Thyroid gland (tissue), 4 donors: ENCODE data around the gene TUNAR. TPM values are rescaled to one million over a fixed set of nuclear protein-coding genes. Genes with fewer than 3 reads are reported as not detected.

Experiments
- DNase-seq, 2 donors: peaks; one replicate each; pipeline ENCODE4 v3.0.0-alpha.2; 2019
- H3K27ac ChIP-seq, 3 donors: fragments of 200-600 bp; sonication (generic); 1 replicate in 2 of 3; 2 replicates in 1 of 3; pipeline ENCODE4 v1.5.1; 2016 to 2019; ENCODE audit warnings: mild to moderate bottlenecking in 1 of 3, moderate library complexity in 1 of 3
- H3K27me3 ChIP-seq: fragments of 200-600 bp; sonication (generic); one replicate; pipeline ENCODE4 v1.5.1; 2019
- H3K36me3 ChIP-seq, 2 donors: fragments of 200-600 bp; sonication (generic); one replicate each; pipeline ENCODE4 v1.5.1; 2016 to 2019
- H3K4me1 ChIP-seq, 2 donors: fragments of 200-600 bp; sonication (generic); one replicate each; pipeline ENCODE4 v1.5.1; 2017 to 2019
- H3K4me3 ChIP-seq, 3 donors: fragments of 200-600 bp; sonication (generic); replicated peaks in 1 of 3; 1 replicate in 2 of 3; 2 replicates in 1 of 3; pipeline ENCODE4 v1.5.1; 2016; ENCODE audit warnings: mild to moderate bottlenecking in 1 of 3
- H3K9me3 ChIP-seq: fragments of 200-600 bp; sonication (generic); one replicate; pipeline ENCODE4 v1.5.1; 2017
- POLR2A ChIP-seq, 2 donors: fragments of 450-650 bp; IDR thresholded peaks; one replicate each; pipeline ENCODE4 v1.6.1; 2017; ENCODE audit warnings: antibody characterized with exemption in 2 of 2, mild to moderate bottlenecking in 2 of 2, moderate library complexity in 1 of 2
- WGBS, 2 donors: methylation state at CpG; one replicate each; pipeline ENCODE4 v1.1.5; 2017; 5-methylcytosine and 5-hydroxymethylcytosine counted together
- intact Hi-C: fragments of 100-400 bp; cut with DNase I; formaldehyde crosslinking; loops from one replicate; pipeline ENCODE4 v1.15.1; 2023
- total RNA-seq, 4 donors: library from RNA; depleted of rRNA; stranded (reverse); fragments of >200 nt; gene quantifications; one replicate each; pipeline ENCODE4 v1.2.3, GENCODE V29; 2016
- TF ChIP-seq, protein P1 (sequence below), 6 experiments: fragments of 200-600 bp in 3 of 6; fragments of 450-650 bp in 3 of 6; sonication (generic) in 3 of 6; IDR thresholded peaks; one replicate each; pipeline ENCODE4 v1.5.1; 2016 to 2019; ENCODE audit warnings: antibody characterized with exemption in 6 of 6, mild to moderate bottlenecking in 2 of 6, inconsistent platforms in 1 of 6, moderate library complexity in 1 of 6

Gene TUNAR
- total RNA-seq, 4 donors from 2014 or later: 0.44 TPM; not detected in 3

DNA sequence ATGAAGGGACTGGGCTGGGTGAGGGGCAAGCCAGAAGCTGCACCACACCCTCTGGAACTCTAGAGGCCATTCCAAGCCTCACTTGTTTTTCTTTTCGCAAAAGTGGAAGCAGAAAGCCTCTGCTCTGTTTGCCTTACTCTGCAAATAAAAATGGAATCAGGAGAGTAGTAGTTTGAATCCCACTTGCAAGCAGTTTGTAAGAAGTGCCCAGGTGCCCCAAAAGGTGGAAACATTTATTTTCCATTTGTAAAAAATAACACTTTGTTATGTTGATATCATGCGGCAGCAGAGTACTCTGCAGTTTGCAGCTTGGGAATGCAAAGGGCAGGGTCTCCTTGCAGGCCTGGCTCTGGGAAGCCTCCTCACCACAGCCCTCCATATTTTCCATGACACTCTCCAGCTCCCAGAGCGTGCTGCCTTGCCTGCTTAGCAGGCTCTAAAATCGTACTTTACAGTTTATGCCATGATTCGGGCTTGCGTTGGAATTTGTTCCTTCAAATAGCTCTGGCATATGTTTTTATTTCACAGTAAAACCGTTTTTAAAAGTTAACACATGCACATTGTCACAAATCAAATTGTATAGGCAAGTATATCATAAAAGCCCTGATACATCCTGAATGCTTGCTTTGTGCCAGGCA, 20.0 kb downstream of the TUNAR start:
- 55 to 61% methylated on average over 7 of the region's 7 CpGs for WGBS, 2 donors
- TF ChIP-seq, protein P1, sequence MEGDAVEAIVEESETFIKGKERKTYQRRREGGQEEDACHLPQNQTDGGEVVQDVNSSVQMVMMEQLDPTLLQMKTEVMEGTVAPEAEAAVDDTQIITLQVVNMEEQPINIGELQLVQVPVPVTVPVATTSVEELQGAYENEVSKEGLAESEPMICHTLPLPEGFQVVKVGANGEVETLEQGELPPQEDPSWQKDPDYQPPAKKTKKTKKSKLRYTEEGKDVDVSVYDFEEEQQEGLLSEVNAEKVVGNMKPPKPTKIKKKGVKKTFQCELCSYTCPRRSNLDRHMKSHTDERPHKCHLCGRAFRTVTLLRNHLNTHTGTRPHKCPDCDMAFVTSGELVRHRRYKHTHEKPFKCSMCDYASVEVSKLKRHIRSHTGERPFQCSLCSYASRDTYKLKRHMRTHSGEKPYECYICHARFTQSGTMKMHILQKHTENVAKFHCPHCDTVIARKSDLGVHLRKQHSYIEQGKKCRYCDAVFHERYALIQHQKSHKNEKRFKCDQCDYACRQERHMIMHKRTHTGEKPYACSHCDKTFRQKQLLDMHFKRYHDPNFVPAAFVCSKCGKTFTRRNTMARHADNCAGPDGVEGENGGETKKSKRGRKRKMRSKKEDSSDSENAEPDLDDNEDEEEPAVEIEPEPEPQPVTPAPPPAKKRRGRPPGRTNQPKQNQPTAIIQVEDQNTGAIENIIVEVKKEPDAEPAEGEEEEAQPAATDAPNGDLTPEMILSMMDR (IDR thresholded peaks at IDR 0.05): no peak
- TF ChIP-seq POLR2A (IDR thresholded peaks at IDR 0.05): no peak
- H3K9me3 ChIP-seq: no peaks in the 10 kb centered on the region
- H3K4me3 ChIP-seq: no peak overlapping the region
- H3K27ac ChIP-seq: no peak overlapping the region
- no peaks in the 10 kb centered on the region for H3K27me3 ChIP-seq
- no peak for DNase-seq
- no peaks in the 10 kb centered on the region for H3K4me1 ChIP-seq
- intact Hi-C loops: no loop called here
- no peaks in the 10 kb centered on the region for H3K36me3 ChIP-seq

DNA sequence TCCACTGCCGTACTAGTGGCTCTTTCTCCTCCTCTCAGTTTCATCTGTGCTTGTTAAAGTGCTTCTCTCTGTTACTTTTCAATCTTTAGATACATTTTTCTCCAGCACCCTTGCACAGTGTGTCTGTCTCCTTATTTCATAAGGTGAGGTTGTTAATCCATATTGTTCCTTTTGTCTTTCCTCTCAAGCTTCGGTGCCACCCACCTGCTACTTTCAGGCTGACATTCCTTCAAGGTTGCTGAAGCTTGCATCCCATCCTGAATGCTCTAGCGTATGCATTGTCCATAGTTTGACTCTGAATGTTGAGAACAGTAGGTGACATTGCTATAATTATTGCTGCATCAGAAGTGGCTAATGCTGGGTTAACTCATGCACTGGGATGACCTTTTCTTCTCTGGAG, 20.6 kb downstream of the TUNAR start:
- no peaks in the 10 kb centered on the region for H3K4me1 ChIP-seq
- no peak overlapping the region for H3K27ac ChIP-seq
- H3K27me3 ChIP-seq: no peaks in the 10 kb centered on the region
- intact Hi-C loops: no loop called here
- TF ChIP-seq, protein P1 (IDR thresholded peaks at IDR 0.05): no peak
- no peak for TF ChIP-seq POLR2A (IDR thresholded peaks at IDR 0.05)
- H3K4me3 ChIP-seq: no peak overlapping the region
- no peaks in the 10 kb centered on the region for H3K9me3 ChIP-seq
- no peak for DNase-seq
- WGBS, 2 donors: 81 to 92% methylated on average over 3 of the region's 3 CpGs
- no peaks in the 10 kb centered on the region for H3K36me3 ChIP-seq

DNA sequence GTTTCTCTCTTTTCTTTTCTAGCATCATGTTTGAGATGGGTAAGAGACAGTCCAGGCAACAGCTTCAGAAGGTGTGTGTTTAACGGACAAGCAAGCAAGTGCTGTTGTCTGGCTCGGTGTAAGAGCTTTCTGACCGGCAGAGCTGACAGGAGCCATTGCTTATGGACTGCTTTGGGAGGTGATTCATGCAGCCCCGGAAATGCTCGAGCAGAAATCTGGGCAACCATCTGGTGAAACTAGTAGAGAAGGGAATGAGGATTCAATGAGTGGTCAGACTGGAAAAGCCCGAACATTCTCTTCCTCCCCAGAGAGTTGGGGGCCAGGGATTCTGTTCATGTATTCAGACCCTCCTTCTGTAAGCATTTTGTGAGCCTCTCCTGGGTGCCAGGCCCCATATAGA, 24.4 kb downstream of the TUNAR start:
- TF ChIP-seq POLR2A (IDR thresholded peaks at IDR 0.05): no peak
- TF ChIP-seq, protein P1 (IDR thresholded peaks at IDR 0.05): no peak
- Histone ChIP-seq H3K27ac (no peak overlapping the region), H3K4me3 (no peak overlapping the region), H3K9me3 (no peaks in the 10 kb centered on the region), H3K27me3 (no peaks in the 10 kb centered on the region), H3K36me3 (no peaks in the 10 kb centered on the region), H3K4me1 (no peaks in the 10 kb centered on the region)
- no peak for DNase-seq
- WGBS, 2 donors: 43 to 55% methylated on average over 6 of the region's 6 CpGs
- intact Hi-C loops: no loop called here

DNA sequence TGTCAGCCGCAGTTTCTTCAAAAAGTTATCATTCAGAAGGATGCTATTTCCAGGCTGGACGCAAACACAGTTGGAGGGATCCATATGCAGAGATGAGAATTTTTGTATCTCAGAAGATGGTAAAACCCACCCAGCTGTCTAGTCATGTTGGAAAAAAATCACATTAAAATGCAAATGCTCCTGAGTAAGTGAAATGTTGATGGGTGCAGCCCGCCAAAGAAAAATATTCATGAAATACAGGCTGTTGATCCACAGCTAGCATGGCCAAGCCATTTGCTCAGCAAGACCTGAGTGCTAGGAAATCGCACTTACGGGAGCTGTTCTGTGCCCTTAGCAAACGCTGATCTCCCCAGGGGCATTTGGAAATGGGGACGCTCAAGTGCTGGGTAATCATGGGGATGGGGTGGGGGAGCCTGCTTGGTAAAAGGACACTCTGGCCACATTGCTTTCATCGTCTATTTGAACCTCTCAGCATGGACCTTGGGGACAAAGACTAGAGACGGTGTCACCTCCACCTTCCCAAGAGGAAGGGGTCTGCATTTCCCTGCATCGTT, 25.7 kb downstream of the TUNAR start:
- H3K36me3 ChIP-seq: no peaks in the 10 kb centered on the region
- no peak for TF ChIP-seq POLR2A (IDR thresholded peaks at IDR 0.05)
- TF ChIP-seq, protein P1 (IDR thresholded peaks at IDR 0.05): no peak
- intact Hi-C loops: no loop called here
- H3K27ac ChIP-seq: no peak overlapping the region
- H3K9me3 ChIP-seq: no peaks in the 10 kb centered on the region
- H3K27me3 ChIP-seq: no peaks in the 10 kb centered on the region
- no peak for DNase-seq
- H3K4me1 ChIP-seq: no peaks in the 10 kb centered on the region
- WGBS, 2 donors: 74 to 76% methylated on average over 10 of the region's 10 CpGs
- H3K4me3 ChIP-seq: no peak overlapping the region

DNA sequence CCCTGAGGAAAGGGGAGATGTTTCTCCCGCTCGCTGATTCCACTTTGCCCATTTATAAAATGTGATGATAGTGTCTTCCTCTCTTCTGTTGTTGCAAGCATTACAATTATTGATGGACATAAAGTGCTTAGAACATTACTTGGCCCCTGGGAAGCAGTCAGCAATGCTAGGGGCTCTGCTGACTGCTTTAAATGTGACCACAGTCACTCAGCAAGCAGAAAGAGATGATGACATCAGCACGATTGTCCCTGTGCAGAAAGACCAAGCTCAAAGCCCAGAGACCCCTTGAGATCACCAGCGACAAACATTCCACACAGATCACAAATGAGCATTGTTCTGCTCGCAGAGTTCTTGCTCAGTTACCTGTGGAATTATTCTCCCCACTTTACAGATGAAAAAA, 26.5 kb downstream of the TUNAR start:
- WGBS, 2 donors: 81 to 87% methylated on average over 5 of the region's 5 CpGs
- intact Hi-C loops: no loop called here

More for the DNA sequence above, 26.5 kb downstream of the TUNAR start:
- Histone ChIP-seq H3K9me3 (no peaks in the 10 kb centered on the region), H3K36me3 (no peaks in the 10 kb centered on the region), H3K4me1 (no peaks in the 10 kb centered on the region), H3K27me3 (no peaks in the 10 kb centered on the region), H3K27ac (no peak overlapping the region), H3K4me3 (no peak overlapping the region)
- DNase-seq: no peak
- TF ChIP-seq, protein P1 (IDR thresholded peaks at IDR 0.05): no peak
- TF ChIP-seq POLR2A (IDR thresholded peaks at IDR 0.05): no peak
